H1 (cell line): Measurements from ENCODE around the gene SNX32. TPM values are rescaled to one million over a fixed set of nuclear protein-coding genes. Genes with fewer than 3 reads are reported as not detected.

ENCODE experiments used
- BACH1 ChIP-seq: IDR thresholded peaks from 2 replicates; pipeline ENCODE4 v1.6.1; 2012; ENCODE audit warnings: low read length, improper control_type of control experiment
- BCL11A ChIP-seq, 2 experiments: IDR thresholded peaks; one replicate each; pipeline ENCODE4 v1.6.1; 2011; ENCODE audit warnings: low read depth in 2 of 2, low read length in 2 of 2, mild to moderate bottlenecking in 2 of 2
- CREB1 ChIP-seq: IDR thresholded peaks from 2 replicates; pipeline ENCODE4 v1.6.1; 2012; ENCODE audit warnings: inconsistent platforms
- CTCF ChIP-seq, 3 experiments: IDR thresholded peaks; 1 replicate in 2 of 3; 2 replicates in 1 of 3; pipeline versions ENCODE4 v1.5.1 to v1.6.1; 2011; ENCODE audit warnings: low read length in 3 of 3, mild to moderate bottlenecking in 3 of 3, inconsistent platforms in 2 of 3, low read depth in 1 of 3, moderate library complexity in 1 of 3; ENCODE audit not compliant: insufficient read depth in 1 of 3; ENCODE audit errors: control extremely low read depth in 1 of 3
- E2F6 ChIP-seq: IDR thresholded peaks from 2 replicates; pipeline ENCODE4 v1.6.1; 2012; ENCODE audit warnings: inconsistent platforms
- FOSL1 ChIP-seq: IDR thresholded peaks from 2 replicates; pipeline ENCODE4 v1.6.1; 2011; ENCODE audit warnings: mild to moderate bottlenecking, low read depth, low read length, moderate library complexity; ENCODE audit not compliant: insufficient read depth
- NRF1 ChIP-seq: IDR thresholded peaks from 2 replicates; pipeline ENCODE4 v1.6.1; 2011; ENCODE audit warnings: mild to moderate bottlenecking, low read depth, low read length, improper control_type of control experiment
- RAD21 ChIP-seq, 2 experiments: IDR thresholded peaks in 1 of 2; conservative IDR thresholded peaks in 1 of 2; 2 replicates each; pipeline ENCODE4 v1.6.1; 2011; ENCODE audit warnings: low read depth in 2 of 2, low read length in 2 of 2, improper control_type of control experiment in 1 of 2, inconsistent platforms in 1 of 2, mild to moderate bottlenecking in 1 of 2, moderate library complexity in 1 of 2
- RFX5 ChIP-seq: IDR thresholded peaks from 2 replicates; pipeline ENCODE4 v1.6.1; 2011; ENCODE audit warnings: low read depth, low read length, improper control_type of control experiment, borderline replicate concordance
- SIRT6 ChIP-seq: IDR thresholded peaks from one replicate; pipeline ENCODE4 v1.7.1; 2012; ENCODE audit warnings: low read length, inconsistent platforms
- SP1 ChIP-seq: IDR thresholded peaks from 2 replicates; pipeline ENCODE4 v1.6.1; 2011; ENCODE audit warnings: low read depth, low read length
- TAF7 ChIP-seq: optimal IDR thresholded peaks from 2 replicates; pipeline ENCODE3; 2011; ENCODE audit warnings: low read depth, mild to moderate bottlenecking, inconsistent platforms, low read length, moderate library complexity, borderline replicate concordance
- TBP ChIP-seq: IDR thresholded peaks from 2 replicates; pipeline ENCODE4 v1.6.1; 2011; ENCODE audit warnings: low read depth, low read length, improper control_type of control experiment
- TCF12 ChIP-seq: IDR thresholded peaks from 2 replicates; pipeline ENCODE4 v1.6.1; 2011; ENCODE audit warnings: low read depth, mild to moderate bottlenecking, low read length
- ZNF274 ChIP-seq: IDR thresholded peaks from 2 replicates; pipeline ENCODE4 v1.7.0; 2012; ENCODE audit warnings: low read length, borderline replicate concordance; ENCODE audit errors: extremely low read depth
- polyA plus RNA-seq, 7 experiments: library from polyadenylated mRNA; depleted of rRNA in 3 of 7; stranded (reverse) in 5 of 7; unstranded in 2 of 7; fragments of >200 nt in 5 of 7; fragments of 200-250 nt in 2 of 7; gene quantifications; 1 replicate in 5 of 7; 2 replicates in 1 of 7; 4 replicates in 1 of 7; pipeline versions ENCODE4 v1.2.1 to v1.2.3, GENCODE V29; 2011 to 2013; ENCODE audit warnings: missing spikeins in 2 of 7, mixed read lengths in 2 of 7
- total RNA-seq: library from RNA; stranded (reverse); fragmentation: NEBNext Ultra II Directional; extraction: Animal tissue kit (Norgen Biotek cat#: 25700); gene quantifications from 2 replicates; pipeline ENCODE4 v1.2.1, GENCODE V29; 2021
- TF ChIP-seq, protein P1 (sequence below): IDR thresholded peaks from 2 replicates; pipeline ENCODE4 v1.6.1; 2012; ENCODE audit warnings: low read length, inconsistent platforms

SNX32 gene
- total and polyA plus RNA-seq, 2 of the 8 experiments (the other 6 are each of a cell fraction or from before 2014, with no cell fraction given), result 0.76 to 2.2 TPM

DNA sequence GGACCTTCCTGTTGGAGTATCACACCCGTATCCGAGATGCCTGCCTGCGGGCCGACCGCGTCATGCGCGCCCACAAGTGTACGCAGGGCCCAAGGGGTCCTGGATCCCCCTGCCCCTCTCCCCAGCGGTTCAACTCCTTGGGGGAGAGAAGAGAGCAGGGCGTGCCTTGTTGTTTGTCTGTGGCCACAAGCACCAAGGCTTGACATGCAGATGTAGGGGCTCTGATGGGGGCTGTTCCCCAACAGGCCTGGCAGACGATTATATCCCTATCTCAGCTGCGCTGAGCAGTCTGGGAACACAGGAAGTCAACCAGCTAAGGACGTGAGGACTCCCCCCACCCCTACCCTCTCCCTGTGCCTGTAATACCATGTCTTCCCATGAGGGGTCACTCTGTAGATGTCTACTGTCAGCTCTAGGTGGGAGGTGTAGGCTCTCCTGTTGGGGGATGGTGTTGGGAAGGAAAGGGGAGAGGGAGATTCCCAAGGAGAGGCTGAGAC lies 17.4 kb downstream of the SNX32 start (continued):
- TF ChIP-seq CTCF (IDR thresholded peaks at IDR 0.05; ENCODE audit: control extremely low read depth in 1 of 3, insufficient read depth in 1 of 3, low read depth in 1 of 3, low read length in 3 of 3) (peak in 2 of 3 experiments; percentile 69 to 88; a peak in 3 of 4 replicates), SIRT6 (no peak), BACH1 (no peak), RFX5 (no peak), CREB1 (peak; percentile 64; the same call in 1 of the 2 replicates), TCF12 (0 out of 2 replicates have a peak, but pooled peaks have one; percentile 24), ZNF274 (no peak), TAF7 (peak; percentile 43), SP1 (peak; percentile 33; the same call in 1 of the 2 replicates), NRF1 (no peak), RAD21 (IDR thresholded peaks at IDR 0.05 in 1 of 2, conservative IDR thresholded peaks at IDR 0.05 in 1 of 2; ENCODE audit: low read depth in 2 of 2, low read length in 2 of 2) (peak; percentile 32 to 48; a peak in 3 of 4 replicates), E2F6 (no peak), BCL11A (IDR thresholded peaks at IDR 0.05; ENCODE audit: low read depth in 2 of 2, low read length in 2 of 2) (no peak), FOSL1 (no peak), TBP (peak; percentile 33; the same call in 1 of the 2 replicates)
- TF ChIP-seq, protein P1, sequence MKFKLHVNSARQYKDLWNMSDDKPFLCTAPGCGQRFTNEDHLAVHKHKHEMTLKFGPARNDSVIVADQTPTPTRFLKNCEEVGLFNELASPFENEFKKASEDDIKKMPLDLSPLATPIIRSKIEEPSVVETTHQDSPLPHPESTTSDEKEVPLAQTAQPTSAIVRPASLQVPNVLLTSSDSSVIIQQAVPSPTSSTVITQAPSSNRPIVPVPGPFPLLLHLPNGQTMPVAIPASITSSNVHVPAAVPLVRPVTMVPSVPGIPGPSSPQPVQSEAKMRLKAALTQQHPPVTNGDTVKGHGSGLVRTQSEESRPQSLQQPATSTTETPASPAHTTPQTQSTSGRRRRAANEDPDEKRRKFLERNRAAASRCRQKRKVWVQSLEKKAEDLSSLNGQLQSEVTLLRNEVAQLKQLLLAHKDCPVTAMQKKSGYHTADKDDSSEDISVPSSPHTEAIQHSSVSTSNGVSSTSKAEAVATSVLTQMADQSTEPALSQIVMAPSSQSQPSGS, result peak; percentile 21; the same call in 1 of the 2 replicates
